Left ventricle myocardium inferior (tissue), 1 donor: ENCODE results near the gene IPO8. TPM values are rescaled to one million over a fixed set of nuclear protein-coding genes. Genes with fewer than 3 reads are reported as not detected.

ENCODE experiments used
- DNase-seq: peaks from one replicate; pipeline ENCODE4 v3.0.0-alpha.2; 2020
- H3K27ac ChIP-seq: fragments of 200-600 bp; replicated peaks from 2 replicates; pipeline ENCODE4 v1.8.0; 2021
- H3K27me3 ChIP-seq: fragments of 200-600 bp; 2 replicates; pipeline ENCODE4 v1.8.0; 2021; ENCODE audit warnings: low read depth
- H3K36me3 ChIP-seq: fragments of 200-600 bp; 2 replicates; pipeline ENCODE4 v1.8.0; 2021
- H3K4me1 ChIP-seq: fragments of 200-600 bp; 2 replicates; pipeline ENCODE4 v1.8.0; 2021
- H3K4me3 ChIP-seq: fragments of 200-600 bp; 2 replicates; pipeline ENCODE4 v1.8.0; 2021; ENCODE audit warnings: mild to moderate bottlenecking, moderate library complexity
- H3K9me3 ChIP-seq: fragments of 200-600 bp; replicated peaks from 2 replicates; pipeline ENCODE4 v1.8.0; 2021
- CTCF ChIP-seq: fragments of 200-600 bp; IDR thresholded peaks from 2 replicates; pipeline ENCODE4 v1.8.0; 2021; ENCODE audit warnings: antibody characterized with exemption, mild to moderate bottlenecking, borderline replicate concordance
- intact Hi-C: fragments of 100-400 bp; cut with micrococcal nuclease; formaldehyde crosslinking; loops from one replicate; pipeline ENCODE4 v1.11.0; 2022
- total RNA-seq: library from RNA; stranded (reverse); fragmentation: NEBNext Ultra II Directional; extraction: Animal tissue kit (Norgen Biotek cat#: 25700); gene quantifications from one replicate; pipeline ENCODE4 v1.2.1, GENCODE V29; 2021
- donor health status: DM: no; HTN: yes; CAD: no; lungs with severe emphysema.

IPO8 gene
- total RNA-seq, 1 donor from 2014 or later = 25.2 TPM

GRCh38 chr12:30652034-30652696 lies 43.5 kb downstream of the IPO8 start:
- Histone ChIP-seq H3K27ac (no peak overlapping the region), H3K4me1 (no peaks in the 10 kb centered on the region), H3K4me3 (no peak overlapping the region), H3K9me3 (no peaks in the 10 kb centered on the region), H3K27me3 (no peaks in the 10 kb centered on the region), H3K36me3 (peaks cover 53% of the 10 kb centered on the region)
- intact Hi-C loops = no loop called here
- no peak for DNase-seq
- no peak for TF ChIP-seq CTCF

GRCh38 chr12:30646821-30647220 lies 48.8 kb downstream of the IPO8 start:
- no peaks in the 10 kb centered on the region for H3K9me3 ChIP-seq
- H3K27me3 ChIP-seq = no peaks in the 10 kb centered on the region
- no peak overlapping the region for H3K27ac ChIP-seq
- intact Hi-C loops = no loop called here
- H3K4me3 ChIP-seq = no peak overlapping the region
- no peak for DNase-seq
- TF ChIP-seq CTCF = no peak
- H3K36me3 ChIP-seq = peaks cover 31% of the 10 kb centered on the region
- no peaks in the 10 kb centered on the region for H3K4me1 ChIP-seq

GRCh38 chr12:30643366-30643765 lies 52.3 kb downstream of the IPO8 start:
- no peak for TF ChIP-seq CTCF
- Histone ChIP-seq H3K27ac (no peak overlapping the region), H3K9me3 (no peaks in the 10 kb centered on the region), H3K36me3 (peaks cover 22% of the 10 kb centered on the region), H3K4me3 (no peak overlapping the region), H3K4me1 (no peaks in the 10 kb centered on the region), H3K27me3 (no peaks in the 10 kb centered on the region)
- intact Hi-C loops = no loop called here
- DNase-seq = no peak

GRCh38 chr12:30640392-30640791 lies 55.3 kb downstream of the IPO8 start:
- H3K9me3 ChIP-seq = no peaks in the 10 kb centered on the region

GRCh38 chr12:30635385-30635784 lies 60.3 kb downstream of the IPO8 start:
- H3K4me3 ChIP-seq = no peak overlapping the region
- no peaks in the 10 kb centered on the region for H3K27me3 ChIP-seq
- peaks cover 64% of the 10 kb centered on the region for H3K36me3 ChIP-seq
- H3K4me1 ChIP-seq = peaks cover 17% of the 10 kb centered on the region
- no peak for DNase-seq
- no peak for TF ChIP-seq CTCF
- H3K9me3 ChIP-seq = no peaks in the 10 kb centered on the region
- H3K27ac ChIP-seq = no peak overlapping the region
- intact Hi-C loops = no loop called here

More at GRCh38 chr12:30640392-30640791, 55.3 kb downstream of the IPO8 start:
- DNase-seq = no peak
- no peak for TF ChIP-seq CTCF
- no peak overlapping the region for H3K4me3 ChIP-seq
- no peak overlapping the region for H3K27ac ChIP-seq
- peaks cover 36% of the 10 kb centered on the region for H3K36me3 ChIP-seq
- H3K27me3 ChIP-seq = no peaks in the 10 kb centered on the region
- no peaks in the 10 kb centered on the region for H3K4me1 ChIP-seq
- intact Hi-C loops = no loop called here

- Histone ChIP-seq H3K27me3 (no peaks in the 10 kb centered on the region), H3K36me3 (peaks cover 65% of the 10 kb centered on the region), H3K27ac (no peak overlapping the region), H3K9me3 (no peaks in the 10 kb centered on the region), H3K4me1 (peaks cover 19% of the 10 kb centered on the region), H3K4me3 (no peak overlapping the region)
- DNase-seq = peak; percentile 16
- intact Hi-C loops = no loop called here
- no peak for TF ChIP-seq CTCF
These were observed 63.9 kb downstream of the IPO8 start for GRCh38 chr12:30631740-30632139.
